H1 (cell line): ENCODE measurements around the gene LRCH1. TPM values are rescaled to one million over a fixed set of nuclear protein-coding genes. Genes with fewer than 3 reads are reported as not detected.

ENCODE experiments used
- CTCF ChIA-PET: fragments of 300-600 bp; sonication (Branson Sonifier 250); formaldehyde crosslinking; loops from one replicate; lab custom pipeline; 2021; ENCODE audit not compliant: partially characterized antibody; lab: Charles Lee
- POLR2A ChIA-PET: fragments of 300-600 bp; sonication (Branson Sonifier 250); formaldehyde crosslinking; loops from one replicate; lab custom pipeline; 2021; ENCODE audit warnings: inconsistent platforms; ENCODE audit not compliant: partially characterized antibody; lab: Charles Lee
- DNase-seq, 2 experiments: peaks; one replicate each; pipeline versions ENCODE4 v3.0.0 to v3.0.0-alpha.2; 2010 to 2022; ENCODE audit warnings: low spot score in 2 of 2, low read depth in 1 of 2, mixed read lengths in 1 of 2
- FAIRE-seq: peaks from 2 replicates; lab custom pipeline; 2011; peaks lifted over from hg19 to GRCh38; lab: Jason Lieb, UNC
- H2AFZ ChIP-seq: 2 replicates; pipeline ENCODE4 v1.8.1; 2012; ENCODE audit warnings: low read length, inconsistent platforms
- H2AK5ac ChIP-seq: 2 replicates; pipeline ENCODE4 v1.6.1; 2013; ENCODE audit warnings: low read depth, low read length
- H2BK120ac ChIP-seq: replicated peaks from 2 replicates; pipeline ENCODE3; 2013; ENCODE audit warnings: low read depth, low read length, inconsistent platforms
- H2BK12ac ChIP-seq: 2 replicates; pipeline ENCODE4 v1.6.1; 2013; ENCODE audit warnings: low read depth, low read length
- H2BK15ac ChIP-seq: 2 replicates; pipeline ENCODE4 v1.6.1; 2013; ENCODE audit warnings: low read length
- H2BK20ac ChIP-seq: 2 replicates; pipeline ENCODE4 v1.6.1; 2013; ENCODE audit warnings: low read length
- H2BK5ac ChIP-seq: 2 replicates; pipeline ENCODE4 v1.6.1; 2013; ENCODE audit warnings: low read depth, low read length
- H3K14ac ChIP-seq: 2 replicates; pipeline ENCODE4 v1.6.1; 2013; ENCODE audit warnings: inconsistent platforms; ENCODE audit not compliant: insufficient read length
- H3K18ac ChIP-seq: 2 replicates; pipeline ENCODE4 v1.6.1; 2013; ENCODE audit warnings: low read length; ENCODE audit errors: extremely low read depth
- H3K23ac ChIP-seq: 2 replicates; pipeline ENCODE4 v1.6.1; 2013; ENCODE audit warnings: inconsistent platforms; ENCODE audit not compliant: insufficient read length
- H3K23me2 ChIP-seq: 2 replicates; pipeline ENCODE4 v1.6.1; 2013; ENCODE audit warnings: low read depth, low read length
- H3K27ac ChIP-seq: 2 replicates; pipeline ENCODE4 v1.6.1; 2011; ENCODE audit warnings: low read depth, low read length, inconsistent platforms
- H3K27me3 ChIP-seq, 4 experiments: replicated peaks in 1 of 4; 1 replicate in 1 of 4; 2 replicates in 3 of 4; pipeline versions ENCODE4 v1.6.1 to v1.8.1; 2011 to 2013; ENCODE audit warnings: low read length in 3 of 4, mild to moderate bottlenecking in 3 of 4, inconsistent platforms in 2 of 4, mixed read lengths in 2 of 4, moderate library complexity in 1 of 4; ENCODE audit not compliant: control insufficient read depth in 3 of 4, insufficient read depth in 3 of 4; ENCODE audit errors: extremely low read depth in 1 of 4
- H3K36me3 ChIP-seq, 4 experiments: 2 replicates each; pipeline versions ENCODE4 v1.6.1 to v1.8.1; 2011 to 2013; ENCODE audit warnings: mild to moderate bottlenecking in 4 of 4, low read length in 3 of 4, moderate library complexity in 2 of 4, control low read depth in 1 of 4, inconsistent platforms in 1 of 4; ENCODE audit not compliant: insufficient read depth in 4 of 4, control insufficient read depth in 2 of 4
- H3K4ac ChIP-seq: replicated peaks from 2 replicates; pipeline ENCODE3; 2013; ENCODE audit warnings: low read length, low read depth, mixed read lengths, inconsistent platforms; ENCODE audit not compliant: insufficient read length
- H3K4me1 ChIP-seq, 4 experiments: replicated peaks in 1 of 4; 1 replicate in 1 of 4; 2 replicates in 3 of 4; pipeline versions ENCODE4 v1.6.1 to v1.8.1; 2011 to 2013; ENCODE audit warnings: low read length in 3 of 4, inconsistent platforms in 2 of 4, mixed read lengths in 1 of 4; ENCODE audit not compliant: insufficient read depth in 4 of 4, control insufficient read depth in 3 of 4
- H3K4me2 ChIP-seq, 2 experiments: 2 replicates each; pipeline versions ENCODE4 v1.6.1 to v1.8.1; 2011 to 2013; ENCODE audit warnings: low read depth in 2 of 2, low read length in 2 of 2, control low read depth in 1 of 2, inconsistent platforms in 1 of 2, mild to moderate bottlenecking in 1 of 2; ENCODE audit not compliant: insufficient read depth in 1 of 2
- H3K4me3 ChIP-seq, 4 experiments: fragments of 200-600, 300-600 bp in 1 of 4; sonication (generic), shearing (Covaris generic), sonication (Bioruptor Twin) in 1 of 4; 2 replicates each; pipeline versions ENCODE4 v1.5.1 to v1.8.1; 2011 to 2016; ENCODE audit warnings: low read length in 4 of 4, low read depth in 3 of 4, control low read depth in 2 of 4, inconsistent platforms in 2 of 4, mild to moderate bottlenecking in 2 of 4, mixed read lengths in 1 of 4, moderate library complexity in 1 of 4; ENCODE audit not compliant: insufficient read depth in 2 of 4; ENCODE audit errors: extremely low read depth in 1 of 4
- H3K56ac ChIP-seq: replicated peaks from 2 replicates; pipeline ENCODE3; 2013; ENCODE audit warnings: low read depth, mild to moderate bottlenecking, mixed read lengths, low read length, inconsistent platforms; ENCODE audit not compliant: insufficient read length
- H3K79me1 ChIP-seq: 2 replicates; pipeline ENCODE4 v1.6.1; 2013; ENCODE audit warnings: low read depth, low read length, control low read depth
- H3K79me2 ChIP-seq, 2 experiments: 2 replicates each; pipeline versions ENCODE4 v1.6.1 to v1.8.1; 2012 to 2013; ENCODE audit warnings: low read length in 2 of 2, mild to moderate bottlenecking in 2 of 2, inconsistent platforms in 1 of 2; ENCODE audit not compliant: insufficient read depth in 2 of 2, control insufficient read depth in 1 of 2
- H3K9ac ChIP-seq, 4 experiments: replicated peaks in 1 of 4; 1 replicate in 1 of 4; 2 replicates in 3 of 4; pipeline versions ENCODE4 v1.6.1 to v1.8.1; 2011 to 2013; ENCODE audit warnings: low read depth in 3 of 4, low read length in 3 of 4, control low read depth in 2 of 4, mild to moderate bottlenecking in 2 of 4, moderate library complexity in 2 of 4, inconsistent platforms in 1 of 4; ENCODE audit errors: extremely low read depth in 1 of 4
- H3K9me3 ChIP-seq, 2 experiments: 2 replicates each; pipeline versions ENCODE4 v1.6.1 to v1.8.1; 2012 to 2013; ENCODE audit warnings: mild to moderate bottlenecking in 2 of 2, moderate library complexity in 2 of 2, control low read depth in 1 of 2, inconsistent platforms in 1 of 2, low read depth in 1 of 2, low read length in 1 of 2, mixed read lengths in 1 of 2; ENCODE audit not compliant: insufficient read depth in 2 of 2
- H4K20me1 ChIP-seq, 2 experiments: replicated peaks in 1 of 2; 2 replicates each; pipeline versions ENCODE3 to v1.8.1; 2011 to 2013; ENCODE audit warnings: inconsistent platforms in 2 of 2, low read length in 2 of 2, mild to moderate bottlenecking in 1 of 2; ENCODE audit not compliant: insufficient read depth in 2 of 2, control insufficient read depth in 1 of 2
- H4K5ac ChIP-seq: 2 replicates; pipeline ENCODE4 v1.6.1; 2013; ENCODE audit warnings: low read length, low read depth, mixed read lengths, inconsistent platforms; ENCODE audit not compliant: insufficient read length
- H4K8ac ChIP-seq: 2 replicates; pipeline ENCODE4 v1.8.0; 2013; ENCODE audit warnings: mild to moderate bottlenecking, moderate library complexity, low read length, inconsistent platforms; ENCODE audit not compliant: insufficient read depth; ENCODE audit errors: extremely low read depth
- H4K91ac ChIP-seq: replicated peaks from 2 replicates; pipeline ENCODE3; 2013; ENCODE audit warnings: low read length, mixed read lengths, inconsistent platforms; ENCODE audit not compliant: insufficient read length
- CTCF ChIP-seq, 3 experiments: IDR thresholded peaks; 1 replicate in 2 of 3; 2 replicates in 1 of 3; pipeline versions ENCODE4 v1.5.1 to v1.6.1; 2011; ENCODE audit warnings: low read length in 3 of 3, mild to moderate bottlenecking in 3 of 3, inconsistent platforms in 2 of 3, low read depth in 1 of 3, moderate library complexity in 1 of 3; ENCODE audit not compliant: insufficient read depth in 1 of 3; ENCODE audit errors: control extremely low read depth in 1 of 3
- WGBS, 2 experiments: shearing (Covaris generic) in 1 of 2; methylation state at CpG; one replicate each; pipeline versions ENCODE4 v1.1.6 to v1.1.7; 2013 to 2015; ENCODE audit warnings: low lambda C conversion rate in 2 of 2, mixed read lengths in 2 of 2, inconsistent platforms in 1 of 2, low coverage in 1 of 2, missing lambda C conversion rate in 1 of 2; ENCODE audit not compliant: insufficient replicate concordance in 2 of 2, insufficient coverage in 1 of 2, insufficient read length in 1 of 2; ENCODE audit errors: extremely low coverage in 1 of 2, missing lambda C conversion rate in 1 of 2; 5-methylcytosine and 5-hydroxymethylcytosine counted together
- polyA plus RNA-seq, 7 experiments: library from polyadenylated mRNA; depleted of rRNA in 3 of 7; stranded (reverse) in 5 of 7; unstranded in 2 of 7; fragments of >200 nt in 5 of 7; fragments of 200-250 nt in 2 of 7; gene quantifications; 1 replicate in 5 of 7; 2 replicates in 1 of 7; 4 replicates in 1 of 7; pipeline versions ENCODE4 v1.2.1 to v1.2.3, GENCODE V29; 2011 to 2013; ENCODE audit warnings: missing spikeins in 2 of 7, mixed read lengths in 2 of 7
- total RNA-seq: library from RNA; stranded (reverse); fragmentation: NEBNext Ultra II Directional; extraction: Animal tissue kit (Norgen Biotek cat#: 25700); gene quantifications from 2 replicates; pipeline ENCODE4 v1.2.1, GENCODE V29; 2021

Gene LRCH1
- total and polyA plus RNA-seq, 2 of the 8 experiments (the other 6 are each of a cell fraction or from before 2014, with no cell fraction given), result 3.0 to 10.1 TPM

- H3K79me2 ChIP-seq, result peaks cover 0 to 23% of the 10 kb centered on the region in 2 experiments; a peak in 2 of 4 replicates
- CTCF ChIA-PET, result interaction anchor here (0.6 to 3.3 kb wide), 8 partner anchors 10 to 350 kb away, joined by 3 to 14 read pairs (median 3); no protein-coding TSS in a partner anchor
- 74% methylated on average over 1 of the region's 1 CpG; no CpG with 5 or more reads in 1 of the 2 experiments for WGBS, 2 experiments
Measured at GRCh38 chr13:46629811-46630413, 76.9 kb downstream of the LRCH1 start.

More at GRCh38 chr13:46629811-46630413, 76.9 kb downstream of the LRCH1 start:
- DNase-seq (no peak), FAIRE-seq (no peak)
- no peak overlapping the region for H3K4me3 ChIP-seq
- no peak overlapping the region for H3K4ac ChIP-seq
- H4K5ac ChIP-seq, result no peak overlapping the region
- H2BK5ac ChIP-seq, result no peak overlapping the region
- H3K14ac ChIP-seq, result no peak overlapping the region
- H3K23me2 ChIP-seq, result no peaks in the 10 kb centered on the region
- no peak overlapping the region for H2BK20ac ChIP-seq
- peaks cover 2% of the 10 kb centered on the region; the same call in 1 of the 2 replicates for H3K79me1 ChIP-seq
- peaks cover 0 to 23% (median 10%) of the 10 kb centered on the region in 4 experiments; a peak in 6 of 7 replicates for H3K4me1 ChIP-seq
- H2AK5ac ChIP-seq, result no peak overlapping the region
- no peak overlapping the region for H3K18ac ChIP-seq
- H4K20me1 ChIP-seq, result no peaks in the 10 kb centered on the region
- H3K4me2 ChIP-seq, result 0 out of 4 replicates have a peak overlapping the region, but pooled peaks of 1 of the 2 experiments have one; percentile 20
- H2BK15ac ChIP-seq, result no peak overlapping the region; the same call in 1 of the 2 replicates
- H3K9ac ChIP-seq, result no peak overlapping the region
- TF ChIP-seq CTCF (IDR thresholded peaks at IDR 0.05; ENCODE audit: control extremely low read depth in 1 of 3, insufficient read depth in 1 of 3, low read depth in 1 of 3, low read length in 3 of 3), result no peak
- TF ChIP-seq, all 59 proteins: peak for 0
- POLR2A ChIA-PET, result interaction anchor here (1.4 kb wide), 1 partner anchor 10 kb away, joined by 3 read pairs; no protein-coding TSS in a partner anchor
- no peak overlapping the region for H3K27ac ChIP-seq
- H3K27me3 ChIP-seq, result no peaks in the 10 kb centered on the region
- no peaks in the 10 kb centered on the region for H3K9me3 ChIP-seq
- no peak overlapping the region for H2BK120ac ChIP-seq
- H4K91ac ChIP-seq, result no peak overlapping the region
- no peak overlapping the region for H3K23ac ChIP-seq
- H3K36me3 ChIP-seq, result no peaks in the 10 kb centered on the region
- no peak overlapping the region for H2AFZ ChIP-seq
- no peak overlapping the region for H4K8ac ChIP-seq
- H3K56ac ChIP-seq, result no peak overlapping the region
- no peak overlapping the region for H2BK12ac ChIP-seq
